ENCODE data around the gene IGSF9B. TPM values are rescaled to one million over a fixed set of nuclear protein-coding genes. Genes with fewer than 3 reads are reported as not detected.

The IGSF9B gene
- total and polyA plus RNA-seq, 9 of the 15 experiments (the other 6 are each of a cell fraction or from before 2014, with no cell fraction given): 0.09 TPM; not detected in 8

- TF ChIP-seq ZNF318 (IDR thresholded peaks at IDR 0.05; ENCODE audit: borderline replicate concordance in 1 of 2, low read depth in 1 of 2) (no peak), ELK1 (CRISPR knock-in tag; IDR thresholded peaks at IDR 0.05) (no peak), MYC (IDR thresholded peaks at IDR 0.05; ENCODE audit: low read depth, low read length) (no peak), MYC (CRISPR knock-in tag; IDR thresholded peaks at IDR 0.05; ENCODE audit: borderline replicate concordance, low read depth) (no peak)
Observed at GRCh38 chr11:133984828-133985227, 28.1 kb upstream of the IGSF9B start (continued).
